Coronary artery (tissue), 2 donors: Measurements from ENCODE around the gene PLEKHO2.

Experiments
- DNase-seq: peaks from one replicate; pipeline ENCODE4 v3.0.0-alpha.2; 2017; ENCODE audit warnings: low spot score
- H3K27ac ChIP-seq, 2 donors: fragments of 200-600 bp; sonication (generic); one replicate each; pipeline ENCODE4 v1.5.1; 2016 to 2019
- H3K4me3 ChIP-seq: fragments of 200-600 bp; sonication (generic); 2 replicates; pipeline ENCODE4 v1.5.1; 2016; ENCODE audit warnings: mild to moderate bottlenecking, moderate library complexity
- CTCF ChIP-seq: fragments of 200-600 bp; sonication (generic); IDR thresholded peaks from one replicate; pipeline ENCODE4 v1.5.1; 2019; ENCODE audit warnings: antibody characterized with exemption

Gene PLEKHO2

GRCh38 chr15:64806509-64806908, 35.2 kb upstream of the PLEKHO2 start:
- Histone ChIP-seq H3K4me3 (no peak overlapping the region), H3K27ac (peak overlapping the region; percentile 48 to 84)
- TF ChIP-seq CTCF = no peak
- DNase-seq = no peak

GRCh38 chr15:64807051-64807749, 34.5 kb upstream of the PLEKHO2 start:
- no peak for TF ChIP-seq CTCF
- H3K4me3 ChIP-seq = peak overlapping the region; percentile 11
- no peak for DNase-seq
- peak overlapping the region; percentile 48 to 84 for H3K27ac ChIP-seq

DNA sequence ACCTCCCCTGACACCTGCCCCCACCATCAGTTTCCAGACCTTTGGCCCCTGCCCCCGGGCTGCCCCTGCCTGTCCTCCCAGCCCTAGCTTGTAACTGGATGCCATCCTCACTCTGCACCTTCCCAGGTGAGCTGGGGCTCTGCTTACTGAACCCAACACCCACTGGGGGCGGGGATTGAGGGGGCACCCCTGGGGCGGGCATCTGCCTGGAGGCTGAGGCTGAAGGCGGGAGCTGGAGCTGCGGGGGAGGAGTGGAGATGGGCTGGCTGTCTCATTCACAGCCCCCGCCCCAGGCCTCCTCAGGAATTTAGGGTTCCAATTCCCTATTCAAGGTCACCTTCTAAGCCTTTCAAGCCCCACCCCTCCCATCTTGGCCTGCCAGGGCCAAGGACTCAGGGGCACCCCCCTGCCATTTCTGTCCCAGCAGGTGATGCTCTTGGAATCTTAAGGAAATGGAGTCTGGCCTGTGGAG, 33.9 kb upstream of the PLEKHO2 start:
- peak overlapping the region; percentile 20 to 84 for H3K27ac ChIP-seq
- DNase-seq = no peak
- H3K4me3 ChIP-seq = peak overlapping the region; percentile 11
- TF ChIP-seq CTCF = no peak

GRCh38 chr15:64808785-64809453, 32.8 kb upstream of the PLEKHO2 start:
- TF ChIP-seq CTCF = no peak
- DNase-seq = no peak
- Histone ChIP-seq H3K4me3 (no peak overlapping the region), H3K27ac (no peak overlapping the region)

- TF ChIP-seq CTCF = peak; percentile 94
- Histone ChIP-seq H3K27ac (no peak overlapping the region), H3K4me3 (no peak overlapping the region)
- DNase-seq = no peak
Measured at GRCh38 chr15:64809649-64810496, 31.8 kb upstream of the PLEKHO2 start.

GRCh38 chr15:64810497-64811326, 31.0 kb upstream of the PLEKHO2 start:
- Histone ChIP-seq H3K27ac (no peak overlapping the region), H3K4me3 (no peak overlapping the region)
- no peak for DNase-seq
- TF ChIP-seq CTCF = no peak
